ENCODE data around the gene LIN7A.

Gene LIN7A

GRCh38 chr12:80867941-80868340 lies 69.8 kb downstream of the LIN7A start:
- no peak overlapping the region for H2AFZ ChIP-seq (ENCODE audit: low read length)
- no peak overlapping the region for H3K9ac ChIP-seq (ENCODE audit: low read length)
- H3K79me2 ChIP-seq (ENCODE audit: insufficient read depth, low read length): no peaks in the 10 kb centered on the region
- H3K36me3 ChIP-seq (ENCODE audit: insufficient read depth, low read length): no peaks in the 10 kb centered on the region
- H3K4me1 ChIP-seq (ENCODE audit: insufficient read depth, low read length, severe bottlenecking): no peaks in the 10 kb centered on the region
- no peak overlapping the region for H3K4me3 ChIP-seq (ENCODE audit: low read depth, low read length, poor library complexity, severe bottlenecking)
- H3K27ac ChIP-seq (ENCODE audit: low read depth, low read length, poor library complexity, severe bottlenecking): no peak overlapping the region
- H3K9me3 ChIP-seq (ENCODE audit: low read length): no peaks in the 10 kb centered on the region
- no peaks in the 10 kb centered on the region for H3K27me3 ChIP-seq (ENCODE audit: insufficient read depth, low read length)
- H3K4me2 ChIP-seq (ENCODE audit: low read length): no peak overlapping the region
- no peaks in the 10 kb centered on the region for H4K20me1 ChIP-seq (ENCODE audit: insufficient read depth, low read length)
- no peak for TF ChIP-seq CTCF (IDR thresholded peaks at IDR 0.05; ENCODE audit: low read length)
- TF ChIP-seq EZH2 (IDR thresholded peaks at IDR 0.05; ENCODE audit: borderline replicate concordance, low read length): no peak
- no peaks in the 10 kb centered on the region for H3K9me2 ChIP-seq (ENCODE audit: low read depth, low read length)
- H3F3A ChIP-seq (ENCODE audit: insufficient read depth, low read length): no peaks in the 10 kb centered on the region

GRCh38 chr12:80864046-80864735 lies 73.5 kb downstream of the LIN7A start:
- H3K27me3 ChIP-seq (ENCODE audit: insufficient read depth, low read length): no peaks in the 10 kb centered on the region
- no peaks in the 10 kb centered on the region for H3F3A ChIP-seq (ENCODE audit: insufficient read depth, low read length)

GRCh38 chr12:80862531-80862930 lies 75.2 kb downstream of the LIN7A start:
- no peaks in the 10 kb centered on the region for H3K36me3 ChIP-seq (ENCODE audit: insufficient read depth, low read length)
- no peaks in the 10 kb centered on the region for H3K4me1 ChIP-seq (ENCODE audit: insufficient read depth, low read length, severe bottlenecking)
- H3F3A ChIP-seq (ENCODE audit: insufficient read depth, low read length): no peaks in the 10 kb centered on the region
- no peaks in the 10 kb centered on the region for H3K9me2 ChIP-seq (ENCODE audit: low read depth, low read length)
- H3K4me3 ChIP-seq (ENCODE audit: low read depth, low read length, poor library complexity, severe bottlenecking): no peak overlapping the region
- no peaks in the 10 kb centered on the region for H3K79me2 ChIP-seq (ENCODE audit: insufficient read depth, low read length)
- no peak for TF ChIP-seq EZH2 (IDR thresholded peaks at IDR 0.05; ENCODE audit: borderline replicate concordance, low read length)
- TF ChIP-seq CTCF (IDR thresholded peaks at IDR 0.05; ENCODE audit: low read length): no peak
- no peak overlapping the region for H3K27ac ChIP-seq (ENCODE audit: low read depth, low read length, poor library complexity, severe bottlenecking)
- H3K27me3 ChIP-seq (ENCODE audit: insufficient read depth, low read length): no peaks in the 10 kb centered on the region
- H3K9ac ChIP-seq (ENCODE audit: low read length): no peak overlapping the region
- no peak overlapping the region for H2AFZ ChIP-seq (ENCODE audit: low read length)
- H3K9me3 ChIP-seq (ENCODE audit: low read length): no peaks in the 10 kb centered on the region
- no peaks in the 10 kb centered on the region for H4K20me1 ChIP-seq (ENCODE audit: insufficient read depth, low read length)
- no peak overlapping the region for H3K4me2 ChIP-seq (ENCODE audit: low read length)

More at GRCh38 chr12:80864046-80864735, 73.5 kb downstream of the LIN7A start:
- no peak overlapping the region for H2AFZ ChIP-seq (ENCODE audit: low read length)
- no peaks in the 10 kb centered on the region for H3K9me3 ChIP-seq (ENCODE audit: low read length)
- H3K27ac ChIP-seq (ENCODE audit: low read depth, low read length, poor library complexity, severe bottlenecking): no peak overlapping the region
- H3K4me3 ChIP-seq (ENCODE audit: low read depth, low read length, poor library complexity, severe bottlenecking): no peak overlapping the region
- H3K36me3 ChIP-seq (ENCODE audit: insufficient read depth, low read length): no peaks in the 10 kb centered on the region
- no peak overlapping the region for H3K9ac ChIP-seq (ENCODE audit: low read length)
- no peaks in the 10 kb centered on the region for H3K79me2 ChIP-seq (ENCODE audit: insufficient read depth, low read length)
- H4K20me1 ChIP-seq (ENCODE audit: insufficient read depth, low read length): no peaks in the 10 kb centered on the region
- TF ChIP-seq CTCF (IDR thresholded peaks at IDR 0.05; ENCODE audit: low read length) (no peak), EZH2 (IDR thresholded peaks at IDR 0.05; ENCODE audit: borderline replicate concordance, low read length) (no peak)
- no peaks in the 10 kb centered on the region for H3K9me2 ChIP-seq (ENCODE audit: low read depth, low read length)
- no peak overlapping the region for H3K4me2 ChIP-seq (ENCODE audit: low read length)
- H3K4me1 ChIP-seq (ENCODE audit: insufficient read depth, low read length, severe bottlenecking): no peaks in the 10 kb centered on the region

Data from OCI-LY1 (cell line).